Upper lobe of left lung (tissue), 4 donors: ENCODE data around the gene OBSCN.

Experiments used
- CTCF ChIP-seq, 6 experiments: fragments of 450-650 bp in 4 of 6; fragments of 200-600 bp in 2 of 6; sonication (generic) in 2 of 6; IDR thresholded peaks; one replicate each; pipeline ENCODE4 v1.5.1; 2016 to 2019; ENCODE audit warnings: antibody characterized with exemption in 6 of 6
- EP300 ChIP-seq, 4 donors: sonication (generic); formaldehyde crosslinking; IDR thresholded peaks; one replicate each; pipeline ENCODE4 v1.5.1; 2017; ENCODE audit warnings: antibody characterized with exemption in 4 of 4, control low read depth in 2 of 4
- POLR2A ChIP-seq, 4 donors: fragments of 450-650 bp; IDR thresholded peaks; one replicate each; pipeline ENCODE4 v1.5.1; 2016 to 2017; ENCODE audit warnings: antibody characterized with exemption in 4 of 4, mild to moderate bottlenecking in 2 of 4

GRCh38 chr1:228170666-228171065 lies 37.2 kb upstream of the OBSCN start:
- TF ChIP-seq CTCF (IDR thresholded peaks at IDR 0.05), result no peak
- TF ChIP-seq EP300 (IDR thresholded peaks at IDR 0.05), result no peak
- no peak for TF ChIP-seq POLR2A (IDR thresholded peaks at IDR 0.05)
